DND-41 (cell line): Measurements from ENCODE around the gene AOPEP.

Experiments used
- ATAC-seq: fragments of 200-7000 bp; cut with Tn5 transposase; 3 replicates; pipeline ENCODE4 v1.9.1; 2021; ENCODE audit warnings: low read depth; ENCODE audit not compliant: insufficient read depth
- DNase-seq: peaks from one replicate; pipeline ENCODE4 v3.0.0-alpha.2; 2020
- H2AFZ ChIP-seq: 2 replicates; pipeline ENCODE4 v1.6.0; 2012; ENCODE audit warnings: low read depth, low read length
- H3K27ac ChIP-seq: 2 replicates; pipeline ENCODE4 v1.5.1; 2012; ENCODE audit warnings: low read length, inconsistent platforms
- H3K27me3 ChIP-seq: fragments of 200-600 bp; sonication (generic); 2 replicates; pipeline ENCODE4 v1.6.0; 2012; ENCODE audit warnings: low read length, mild to moderate bottlenecking, inconsistent platforms; ENCODE audit not compliant: insufficient read depth, poor library complexity
- H3K36me3 ChIP-seq: 2 replicates; pipeline ENCODE4 v1.5.1; 2012; ENCODE audit warnings: low read length, inconsistent platforms; ENCODE audit not compliant: insufficient read depth
- H3K4me1 ChIP-seq: 2 replicates; pipeline ENCODE4 v1.5.1; 2012; ENCODE audit warnings: mild to moderate bottlenecking, low read length; ENCODE audit not compliant: insufficient read depth
- H3K4me2 ChIP-seq: 2 replicates; pipeline ENCODE4 v1.6.0; 2012; ENCODE audit warnings: mild to moderate bottlenecking, moderate library complexity, low read length, inconsistent platforms; ENCODE audit not compliant: insufficient read depth
- H3K4me3 ChIP-seq, 2 experiments: fragments of 200-600 bp in 1 of 2; shearing (Covaris generic) in 1 of 2; 2 replicates each; pipeline ENCODE4 v1.5.1; 2012 to 2016; ENCODE audit warnings: inconsistent platforms in 2 of 2, low read length in 2 of 2, mild to moderate bottlenecking in 2 of 2, low read depth in 1 of 2, moderate library complexity in 1 of 2
- H3K79me2 ChIP-seq: 2 replicates; pipeline ENCODE4 v1.6.0; 2012; ENCODE audit warnings: low read length, inconsistent platforms; ENCODE audit not compliant: insufficient read depth
- H3K9ac ChIP-seq: 2 replicates; pipeline ENCODE4 v1.6.0; 2012; ENCODE audit warnings: low read depth, mild to moderate bottlenecking, inconsistent platforms, low read length, moderate library complexity
- H3K9me3 ChIP-seq: 2 replicates; pipeline ENCODE4 v1.5.1; 2012; ENCODE audit warnings: low read length, moderate library complexity, mild to moderate bottlenecking, inconsistent platforms; ENCODE audit not compliant: insufficient read depth, severe bottlenecking
- H4K20me1 ChIP-seq: 2 replicates; pipeline ENCODE4 v1.6.0; 2012; ENCODE audit warnings: low read length; ENCODE audit not compliant: insufficient read depth
- EZH2 ChIP-seq: IDR thresholded peaks from 3 replicates; pipeline ENCODE4 v1.6.1; 2012; ENCODE audit warnings: borderline replicate concordance, low read depth, mild to moderate bottlenecking, moderate library complexity, low read length, inconsistent platforms; ENCODE audit not compliant: severe bottlenecking
- TF ChIP-seq, protein P1 (sequence below): IDR thresholded peaks from 2 replicates; pipeline ENCODE4 v1.5.1; 2012; ENCODE audit warnings: borderline replicate concordance, low read length, moderate library complexity, mild to moderate bottlenecking; ENCODE audit not compliant: poor library complexity, severe bottlenecking; ENCODE audit errors: extremely low read depth

AOPEP gene

GRCh38 chr9:94798201-94798600 is 71.7 kb downstream of the AOPEP start:
- H3K4me1 ChIP-seq = no peaks in the 10 kb centered on the region
- H2AFZ ChIP-seq = no peak overlapping the region
- H3K27me3 ChIP-seq = no peaks in the 10 kb centered on the region
- no peaks in the 10 kb centered on the region for H4K20me1 ChIP-seq
- no peaks in the 10 kb centered on the region for H3K9me3 ChIP-seq
- no peak overlapping the region for H3K4me3 ChIP-seq
- no peak overlapping the region for H3K4me2 ChIP-seq
- H3K27ac ChIP-seq = no peak overlapping the region
- TF ChIP-seq, protein P1, sequence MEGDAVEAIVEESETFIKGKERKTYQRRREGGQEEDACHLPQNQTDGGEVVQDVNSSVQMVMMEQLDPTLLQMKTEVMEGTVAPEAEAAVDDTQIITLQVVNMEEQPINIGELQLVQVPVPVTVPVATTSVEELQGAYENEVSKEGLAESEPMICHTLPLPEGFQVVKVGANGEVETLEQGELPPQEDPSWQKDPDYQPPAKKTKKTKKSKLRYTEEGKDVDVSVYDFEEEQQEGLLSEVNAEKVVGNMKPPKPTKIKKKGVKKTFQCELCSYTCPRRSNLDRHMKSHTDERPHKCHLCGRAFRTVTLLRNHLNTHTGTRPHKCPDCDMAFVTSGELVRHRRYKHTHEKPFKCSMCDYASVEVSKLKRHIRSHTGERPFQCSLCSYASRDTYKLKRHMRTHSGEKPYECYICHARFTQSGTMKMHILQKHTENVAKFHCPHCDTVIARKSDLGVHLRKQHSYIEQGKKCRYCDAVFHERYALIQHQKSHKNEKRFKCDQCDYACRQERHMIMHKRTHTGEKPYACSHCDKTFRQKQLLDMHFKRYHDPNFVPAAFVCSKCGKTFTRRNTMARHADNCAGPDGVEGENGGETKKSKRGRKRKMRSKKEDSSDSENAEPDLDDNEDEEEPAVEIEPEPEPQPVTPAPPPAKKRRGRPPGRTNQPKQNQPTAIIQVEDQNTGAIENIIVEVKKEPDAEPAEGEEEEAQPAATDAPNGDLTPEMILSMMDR = no peak
- no peak for TF ChIP-seq EZH2
- DNase-seq (no peak), ATAC-seq (no peak)
- no peaks in the 10 kb centered on the region for H3K79me2 ChIP-seq
- H3K9ac ChIP-seq = no peak overlapping the region
- H3K36me3 ChIP-seq = peaks cover 16% of the 10 kb centered on the region

GRCh38 chr9:94798708-94799107 is 72.2 kb downstream of the AOPEP start:
- Histone ChIP-seq H3K9me3 (no peaks in the 10 kb centered on the region), H3K36me3 (peaks cover 15% of the 10 kb centered on the region), H3K4me3 (no peak overlapping the region), H3K79me2 (no peaks in the 10 kb centered on the region), H3K27me3 (no peaks in the 10 kb centered on the region), H3K4me2 (no peak overlapping the region), H3K4me1 (no peaks in the 10 kb centered on the region), H2AFZ (no peak overlapping the region), H3K9ac (no peak overlapping the region), H4K20me1 (no peaks in the 10 kb centered on the region), H3K27ac (no peak overlapping the region)
- DNase-seq (no peak), ATAC-seq (no peak)
- no peak for TF ChIP-seq EZH2
- TF ChIP-seq, protein P1 = no peak

- Histone ChIP-seq H3K9ac (no peak overlapping the region), H3K4me1 (no peaks in the 10 kb centered on the region), H2AFZ (no peak overlapping the region), H3K27ac (no peak overlapping the region), H3K36me3 (peaks cover 14% of the 10 kb centered on the region), H4K20me1 (no peaks in the 10 kb centered on the region), H3K9me3 (no peaks in the 10 kb centered on the region), H3K4me2 (no peak overlapping the region), H3K4me3 (no peak overlapping the region), H3K27me3 (no peaks in the 10 kb centered on the region), H3K79me2 (no peaks in the 10 kb centered on the region)
- ATAC-seq (no peak), DNase-seq (no peak)
- TF ChIP-seq, protein P1 = no peak
- TF ChIP-seq EZH2 = no peak
These were observed 73.2 kb downstream of the AOPEP start for GRCh38 chr9:94799578-94800264.
